Neuron (in vitro differentiated cells): ENCODE measurements around the gene PAQR5.

Source experiments
- H2AFZ ChIP-seq: one replicate; pipeline ENCODE4 v1.6.1; 2013; ENCODE audit warnings: low read depth, mild to moderate bottlenecking, inconsistent platforms, low read length, moderate library complexity
- H3K27me3 ChIP-seq: one replicate; pipeline ENCODE4 v1.6.1; 2013; ENCODE audit warnings: low read length; ENCODE audit not compliant: insufficient read depth
- H3K36me3 ChIP-seq: one replicate; pipeline ENCODE4 v1.6.1; 2013; ENCODE audit warnings: low read length; ENCODE audit not compliant: insufficient read depth
- H3K4me1 ChIP-seq: one replicate; pipeline ENCODE4 v1.6.1; 2013; ENCODE audit warnings: low read length; ENCODE audit not compliant: insufficient read depth
- H3K4me3 ChIP-seq: 2 replicates; pipeline ENCODE4 v1.5.1; 2013; ENCODE audit warnings: mild to moderate bottlenecking, low read length, moderate library complexity
- H3K9me3 ChIP-seq: one replicate; pipeline ENCODE4 v1.6.1; 2013; ENCODE audit warnings: low read length

The PAQR5 gene

DNA sequence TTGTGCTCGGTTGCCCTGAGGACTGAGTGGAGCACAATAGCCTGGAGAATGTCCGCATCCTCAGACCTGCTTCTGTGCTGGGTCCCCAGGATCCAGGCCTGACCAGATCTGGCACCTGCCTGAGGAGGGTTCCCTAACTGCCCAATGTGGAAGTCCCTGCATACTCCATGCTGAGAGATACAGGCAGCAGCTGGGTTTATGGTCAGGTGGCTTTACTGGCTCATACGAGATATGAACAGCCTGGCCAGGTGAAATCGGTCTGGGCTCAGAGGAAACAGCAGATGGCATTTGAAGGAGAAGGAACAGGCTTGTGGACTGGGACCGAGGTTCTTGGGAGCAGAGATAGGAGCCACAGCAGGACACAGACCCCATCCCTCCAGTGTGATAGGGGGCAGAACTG lies 97.3 kb downstream of the PAQR5 start:
- H3K4me3 ChIP-seq: no peak overlapping the region

DNA sequence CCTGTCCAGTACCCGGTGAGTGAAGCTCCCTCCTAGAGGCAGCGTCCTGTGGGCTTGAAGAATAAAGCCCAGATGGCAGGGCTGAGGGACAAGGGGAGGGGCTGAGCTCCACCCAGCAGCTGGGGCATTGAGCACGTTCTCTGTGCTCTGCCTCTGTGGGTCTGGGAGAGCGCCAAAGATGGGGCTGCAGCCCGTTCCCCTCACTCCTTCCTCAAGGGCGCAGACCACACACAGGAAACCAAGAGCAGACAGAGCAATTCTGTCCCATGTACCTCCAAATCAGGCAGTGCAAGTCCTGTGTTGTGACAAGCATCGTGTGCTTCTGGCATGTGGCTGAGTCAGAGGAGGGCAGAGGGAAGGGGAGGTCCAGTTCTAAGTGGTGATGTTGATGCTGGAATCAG lies 99.8 kb downstream of the PAQR5 start:
- Histone ChIP-seq H3K36me3 (no peaks in the 10 kb centered on the region), H3K4me1 (peaks cover 9% of the 10 kb centered on the region), H3K9me3 (no peaks in the 10 kb centered on the region), H3K27me3 (peaks cover 6% of the 10 kb centered on the region), H3K4me3 (no peak overlapping the region), H2AFZ (no peak overlapping the region)

More for the DNA sequence above, 97.3 kb downstream of the PAQR5 start:
- peaks cover 11% of the 10 kb centered on the region for H3K27me3 ChIP-seq
- H3K9me3 ChIP-seq: no peaks in the 10 kb centered on the region
- no peaks in the 10 kb centered on the region for H3K36me3 ChIP-seq
- H3K4me1 ChIP-seq: peaks cover 9% of the 10 kb centered on the region
- H2AFZ ChIP-seq: no peak overlapping the region

DNA sequence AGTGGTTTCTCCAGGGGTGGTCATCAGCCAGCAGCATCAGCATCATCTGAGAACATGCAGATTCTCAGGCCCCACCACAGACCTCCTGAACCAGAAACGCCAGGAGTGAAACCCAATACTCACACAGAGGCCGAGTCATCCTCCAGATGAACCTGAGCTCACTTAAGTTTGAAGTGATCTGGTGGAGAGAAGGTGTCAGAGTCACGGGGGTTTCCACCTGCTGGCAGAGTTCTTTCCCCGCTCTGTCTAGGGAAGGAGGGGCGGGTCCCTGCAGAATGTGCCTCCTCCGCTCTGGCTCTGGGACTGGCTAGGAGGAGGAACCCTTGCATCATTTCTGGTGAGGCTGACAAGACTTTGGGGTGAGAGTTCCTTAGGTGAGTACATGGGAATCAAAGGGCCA lies 102.1 kb downstream of the PAQR5 start:
- Histone ChIP-seq H3K9me3 (no peaks in the 10 kb centered on the region), H3K27me3 (peaks cover 6% of the 10 kb centered on the region), H3K36me3 (no peaks in the 10 kb centered on the region), H3K4me1 (no peaks in the 10 kb centered on the region), H3K4me3 (no peak overlapping the region), H2AFZ (no peak overlapping the region)

DNA sequence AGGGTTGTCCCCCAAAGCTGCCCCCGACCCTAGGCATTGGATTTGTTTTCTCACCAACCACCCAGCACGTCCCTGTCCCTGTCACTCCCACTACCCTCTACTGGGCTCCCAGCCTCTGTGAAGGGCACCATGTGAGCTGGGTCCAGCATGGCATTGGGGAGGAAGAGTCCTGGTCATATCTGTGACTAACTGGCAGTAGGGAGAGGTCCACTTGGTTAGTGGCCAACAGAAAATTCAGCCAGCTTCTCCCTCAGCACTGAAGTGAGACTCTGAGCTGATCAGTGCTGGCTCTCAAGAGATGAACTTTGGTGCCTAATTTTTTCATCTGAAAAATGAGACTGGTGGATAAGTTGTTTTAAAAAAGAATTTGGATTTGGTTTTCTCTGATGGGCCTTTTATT lies 104.1 kb downstream of the PAQR5 start:
- no peaks in the 10 kb centered on the region for H3K27me3 ChIP-seq
- no peaks in the 10 kb centered on the region for H3K36me3 ChIP-seq
- H2AFZ ChIP-seq: no peak overlapping the region
- H3K4me3 ChIP-seq: no peak overlapping the region
- no peaks in the 10 kb centered on the region for H3K9me3 ChIP-seq
- no peaks in the 10 kb centered on the region for H3K4me1 ChIP-seq

DNA sequence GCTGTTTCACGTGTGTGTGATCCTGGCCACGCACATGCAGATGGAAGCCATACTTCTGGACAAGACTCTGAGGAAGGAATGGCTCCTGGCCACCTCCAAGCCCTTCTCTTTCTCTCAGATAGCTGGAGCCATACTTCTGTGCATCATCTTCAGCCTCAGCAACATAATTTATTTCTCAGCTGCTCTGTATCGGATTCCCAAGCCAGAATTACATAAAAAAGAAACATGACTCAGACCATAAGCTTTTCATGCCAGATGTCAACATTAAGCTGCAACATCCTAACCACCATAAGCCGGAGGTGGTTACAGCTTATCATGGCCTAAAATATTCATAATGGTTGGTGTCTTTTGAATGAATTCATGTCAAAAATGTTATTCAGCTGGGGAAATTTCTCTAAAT lies 104.9 kb downstream of the PAQR5 start:
- Histone ChIP-seq H3K27me3 (no peaks in the 10 kb centered on the region), H3K4me1 (no peaks in the 10 kb centered on the region), H3K4me3 (no peak overlapping the region), H3K36me3 (no peaks in the 10 kb centered on the region), H3K9me3 (no peaks in the 10 kb centered on the region), H2AFZ (no peak overlapping the region)

DNA sequence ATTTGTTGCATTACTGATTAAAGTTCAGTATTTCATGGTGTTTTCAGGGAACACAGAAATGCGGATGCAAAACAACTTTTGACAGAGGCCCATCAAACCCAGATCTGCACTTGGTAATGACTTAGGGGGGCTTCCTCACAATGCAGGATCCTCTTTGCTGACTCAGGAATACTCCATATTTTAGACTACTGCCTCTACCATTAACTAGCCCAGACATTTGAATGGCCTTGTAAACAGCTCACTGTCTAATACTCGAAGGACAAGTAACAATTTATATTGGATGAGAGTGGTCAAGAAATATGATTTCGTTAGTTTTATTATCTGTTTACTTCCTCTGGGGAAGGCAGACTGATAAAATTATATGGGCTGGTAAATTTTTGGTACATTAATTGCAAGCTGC lies 106.4 kb downstream of the PAQR5 start:
- no peak overlapping the region for H2AFZ ChIP-seq
- no peak overlapping the region for H3K4me3 ChIP-seq
- no peaks in the 10 kb centered on the region for H3K4me1 ChIP-seq
- no peaks in the 10 kb centered on the region for H3K9me3 ChIP-seq
- H3K27me3 ChIP-seq: no peaks in the 10 kb centered on the region
- H3K36me3 ChIP-seq: no peaks in the 10 kb centered on the region

DNA sequence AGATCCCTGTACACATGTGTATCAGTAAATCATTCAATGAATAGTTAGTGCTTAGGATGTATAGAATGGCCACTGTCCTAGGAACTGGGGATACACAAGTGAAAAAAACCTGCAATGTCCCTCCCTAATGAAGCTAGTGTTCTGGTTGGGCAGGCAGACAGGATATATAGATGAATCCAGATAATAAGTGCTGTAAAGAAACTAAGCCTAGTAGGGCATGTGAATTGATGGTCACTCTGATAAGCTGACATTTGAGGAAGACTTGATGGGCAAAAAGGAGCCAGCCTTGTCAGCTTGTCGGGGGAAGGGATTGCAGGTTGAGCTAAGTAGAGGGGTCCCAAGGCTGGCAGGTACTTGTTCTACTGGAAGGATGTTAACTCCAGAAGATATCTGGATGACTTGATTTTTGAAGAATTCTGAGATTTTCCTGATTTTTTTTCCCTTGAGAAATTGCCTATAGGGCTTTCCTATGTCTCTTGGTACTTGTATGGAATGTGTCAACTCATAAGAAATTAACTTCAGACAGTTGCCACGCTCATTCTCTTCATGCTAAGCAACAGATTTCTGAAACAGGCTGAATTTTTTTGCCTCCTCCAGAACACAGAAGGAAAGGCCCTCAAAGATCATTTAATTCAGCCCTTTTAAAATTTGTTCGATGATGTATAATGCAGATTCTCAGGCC lies 109.1 kb downstream of the PAQR5 start:
- H3K36me3 ChIP-seq: no peaks in the 10 kb centered on the region
- no peak overlapping the region for H2AFZ ChIP-seq
- H3K4me1 ChIP-seq: no peaks in the 10 kb centered on the region
- H3K9me3 ChIP-seq: no peaks in the 10 kb centered on the region
- H3K4me3 ChIP-seq: no peak overlapping the region
- no peaks in the 10 kb centered on the region for H3K27me3 ChIP-seq

DNA sequence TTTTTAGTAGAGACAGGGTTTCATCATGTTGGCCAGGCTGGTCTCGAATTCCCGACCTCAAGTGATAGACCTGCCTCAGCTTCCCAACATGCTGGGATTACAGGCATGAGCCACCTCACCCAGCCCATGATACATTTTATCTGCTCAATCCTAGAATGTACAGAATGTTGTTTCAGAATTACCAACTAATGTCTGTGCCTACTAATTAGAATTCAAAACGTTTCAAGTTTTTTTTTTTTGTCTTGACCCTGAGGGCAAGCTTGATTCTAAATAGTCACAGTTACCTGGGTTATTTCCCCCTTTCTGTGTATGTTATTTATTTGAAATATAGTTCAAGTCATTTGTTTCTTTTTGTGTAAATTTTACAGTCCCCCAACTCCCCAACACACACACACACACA lies 110.1 kb downstream of the PAQR5 start:
- no peaks in the 10 kb centered on the region for H3K36me3 ChIP-seq
- H2AFZ ChIP-seq: no peak overlapping the region
- H3K27me3 ChIP-seq: no peaks in the 10 kb centered on the region
- H3K4me3 ChIP-seq: no peak overlapping the region
- H3K9me3 ChIP-seq: no peaks in the 10 kb centered on the region
- no peaks in the 10 kb centered on the region for H3K4me1 ChIP-seq

DNA sequence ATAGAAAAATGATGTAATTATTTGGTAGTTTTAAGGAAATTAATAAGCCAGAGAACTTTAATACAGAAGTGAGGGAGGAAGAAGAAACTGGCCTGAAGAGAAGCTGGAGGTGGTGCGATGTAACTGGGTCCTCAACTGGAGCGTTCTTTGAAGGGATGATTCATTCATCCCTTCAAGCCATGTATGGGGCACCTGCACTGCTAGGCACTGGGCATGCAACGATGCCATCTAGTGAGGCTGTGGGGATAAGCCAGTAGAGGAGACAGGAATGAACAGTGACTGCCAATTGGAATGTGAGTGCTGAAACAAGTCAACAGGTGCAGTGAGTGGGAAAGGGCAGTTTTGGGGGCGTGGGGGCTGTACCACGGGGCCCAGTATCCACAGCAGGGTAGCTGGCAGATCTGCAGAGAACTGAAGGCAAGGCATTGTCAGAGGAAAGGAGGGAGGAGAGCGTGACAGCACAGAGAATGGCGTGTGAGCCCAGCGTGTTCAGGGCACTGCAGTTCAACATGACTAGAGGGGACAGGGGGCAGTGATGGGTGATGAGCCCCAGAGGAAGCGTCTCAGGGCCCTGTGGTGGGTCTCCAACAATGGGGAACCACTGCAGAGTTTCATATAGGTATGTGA lies 111.6 kb downstream of the PAQR5 start:
- peaks cover 2% of the 10 kb centered on the region for H3K4me1 ChIP-seq
- no peaks in the 10 kb centered on the region for H3K27me3 ChIP-seq
- H3K4me3 ChIP-seq: no peak overlapping the region
- no peaks in the 10 kb centered on the region for H3K36me3 ChIP-seq
- no peaks in the 10 kb centered on the region for H3K9me3 ChIP-seq
- H2AFZ ChIP-seq: no peak overlapping the region

DNA sequence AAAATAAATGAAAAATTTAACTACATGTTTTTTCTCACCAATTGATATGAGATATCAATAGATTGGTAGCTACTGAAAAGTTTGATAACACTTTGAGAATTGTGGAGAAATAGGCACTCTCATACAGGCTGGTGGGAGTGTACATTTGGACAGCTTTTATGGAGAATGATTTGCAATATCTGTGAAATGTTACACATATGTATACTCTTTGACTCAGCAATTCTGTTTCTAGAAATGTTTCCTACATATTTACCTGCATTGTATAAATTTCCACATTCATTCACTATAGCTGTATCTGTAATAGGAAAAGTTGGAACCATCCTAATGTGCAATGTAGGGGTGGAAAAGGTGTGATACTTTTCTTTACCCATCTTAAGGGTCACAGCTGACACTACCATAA lies 113.6 kb downstream of the PAQR5 start:
- Histone ChIP-seq H3K9me3 (no peaks in the 10 kb centered on the region), H3K4me3 (no peak overlapping the region), H3K27me3 (no peaks in the 10 kb centered on the region), H2AFZ (no peak overlapping the region), H3K36me3 (peaks cover under 1% of the 10 kb centered on the region), H3K4me1 (peaks cover 13% of the 10 kb centered on the region)

DNA sequence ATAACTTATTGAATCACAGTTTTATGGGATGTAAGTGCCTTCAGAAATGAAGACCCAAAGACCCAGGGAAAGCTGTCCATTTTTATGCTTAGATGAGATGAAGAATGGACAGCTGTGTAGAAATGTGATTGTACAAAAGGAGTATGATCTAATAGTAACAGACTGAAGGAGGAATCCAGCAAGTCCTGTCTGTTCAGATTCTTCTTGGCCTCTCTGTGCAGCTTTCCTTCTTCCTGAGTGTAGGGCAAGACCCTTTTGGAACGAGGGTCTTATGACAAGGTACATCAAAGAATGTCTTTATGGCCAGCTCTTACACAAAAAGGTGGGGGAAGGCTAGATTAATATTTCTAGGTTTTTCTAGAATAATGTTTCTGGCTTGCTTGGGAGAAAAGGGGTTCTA lies 114.0 kb downstream of the PAQR5 start:
- Histone ChIP-seq H3K36me3 (peaks cover 4% of the 10 kb centered on the region), H2AFZ (no peak overlapping the region), H3K4me3 (no peak overlapping the region), H3K4me1 (peaks cover 13% of the 10 kb centered on the region), H3K9me3 (no peaks in the 10 kb centered on the region), H3K27me3 (no peaks in the 10 kb centered on the region)

DNA sequence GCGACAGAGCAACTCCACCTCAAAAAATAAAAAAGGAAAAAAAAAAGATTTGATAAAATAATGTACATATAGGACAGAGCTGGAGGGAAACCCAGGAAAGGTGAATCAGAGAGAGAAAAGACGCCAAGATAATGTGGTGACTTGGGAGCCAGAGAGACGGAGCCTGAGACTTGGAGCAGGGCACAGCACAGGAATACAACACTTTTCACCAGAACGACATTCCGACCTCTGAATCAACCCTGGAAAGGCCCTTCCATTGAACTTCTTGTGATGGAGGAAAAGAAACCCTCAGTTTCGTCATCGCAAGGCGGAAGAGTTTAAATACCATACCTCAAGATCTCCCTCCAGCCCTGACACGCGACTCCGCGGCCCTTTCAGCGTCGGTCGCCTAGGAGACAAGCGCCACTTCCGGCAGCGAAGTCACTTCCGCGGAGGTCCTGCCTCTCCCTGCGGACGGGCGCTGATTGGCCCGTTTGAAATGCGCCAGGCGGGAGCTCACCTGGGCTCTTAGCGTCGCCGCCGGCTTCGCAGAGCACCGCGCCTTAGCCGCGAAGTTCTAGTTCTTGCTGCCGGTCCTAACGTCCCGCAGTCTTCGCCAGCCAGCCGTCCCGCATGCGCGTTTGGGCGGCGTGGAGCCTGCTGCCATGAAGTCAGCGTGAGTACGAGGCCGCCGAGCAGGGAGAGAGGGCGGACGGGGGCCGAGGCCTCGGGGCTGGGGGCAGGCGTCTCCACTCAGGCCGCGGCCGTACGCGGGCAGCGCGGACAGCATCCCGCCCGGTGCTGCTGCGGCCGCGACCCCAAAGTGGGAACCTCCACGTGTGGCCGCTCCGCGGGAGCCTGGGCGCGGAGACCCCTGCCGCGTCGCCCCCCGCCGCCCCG lies 115.3 kb downstream of the PAQR5 start, which contains the start of gene KIF23:
Gene KIF23 (plus strand): TSS at position 528 of the 879 bp plus-strand sequence. CDS start 117 bp downstream, at position 645.
- H3K9me3 ChIP-seq: no peaks in the 10 kb centered on the region
- peak within 1 kb of the TSS; percentile 97 for H3K4me3 ChIP-seq
- H3K27me3 ChIP-seq: no peaks in the 10 kb centered on the region
- peaks cover 13% of the 10 kb centered on the region for H3K4me1 ChIP-seq
- peaks cover 13% of the 10 kb centered on the region for H3K36me3 ChIP-seq
- peak within 1 kb of the TSS; percentile 95 for H2AFZ ChIP-seq

DNA sequence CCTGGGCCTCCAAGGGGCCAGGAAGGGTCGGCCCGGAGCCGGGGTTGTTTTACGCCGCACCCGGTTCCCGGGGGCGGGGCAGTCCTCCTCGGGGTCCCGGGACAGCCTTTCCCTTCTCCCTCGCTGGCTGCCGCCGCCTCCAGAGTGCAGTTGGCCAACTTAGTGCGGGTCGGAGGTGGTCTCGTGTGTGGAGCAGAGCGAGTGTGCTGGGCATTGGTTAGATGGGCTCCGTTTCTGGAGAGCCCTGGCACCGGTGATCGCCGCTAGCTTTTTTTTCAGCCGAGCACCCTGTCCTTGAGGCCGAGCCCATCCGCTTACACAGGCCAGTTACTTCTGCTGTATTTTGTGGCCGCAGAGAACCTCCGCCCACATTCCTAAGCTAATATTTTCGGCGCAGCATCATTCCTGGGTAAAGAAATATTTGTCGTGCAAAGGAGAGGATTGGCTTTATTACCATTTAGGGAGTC lies 116.0 kb downstream of the PAQR5 start:
- Histone ChIP-seq H3K4me3 (peak overlapping the region; percentile 97), H3K9me3 (no peaks in the 10 kb centered on the region), H3K27me3 (no peaks in the 10 kb centered on the region), H2AFZ (peak overlapping the region; percentile 95), H3K4me1 (peaks cover 13% of the 10 kb centered on the region), H3K36me3 (peaks cover 18% of the 10 kb centered on the region)
